ENCODE measurements around the gene HAUS3. TPM values are rescaled to one million over a fixed set of nuclear protein-coding genes. Genes with fewer than 3 reads are reported as not detected.

Gene HAUS3
- total RNA-seq, 1 experiment from 2014 or later = 18.0 TPM

DNA sequence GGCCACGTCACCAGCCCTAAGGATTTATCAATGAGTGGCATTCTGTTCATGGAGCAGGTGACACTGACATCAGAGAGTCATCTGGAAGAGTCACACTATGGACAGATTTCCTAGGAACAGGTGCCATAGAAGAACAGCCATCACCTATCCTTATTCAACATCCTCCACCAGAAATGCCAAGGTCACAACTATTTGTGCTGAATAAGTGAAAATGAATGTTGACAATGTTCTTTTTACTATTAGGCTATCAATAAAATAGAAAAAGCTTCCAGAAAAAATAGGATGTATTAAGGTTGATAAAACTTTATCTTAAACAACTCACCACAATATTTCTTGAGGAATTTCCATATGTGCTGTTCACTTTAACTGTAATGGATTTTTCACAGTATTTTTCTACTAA is 62.9 kb downstream of the HAUS3 start:
- Mint-ChIP-seq H3K9me3 (peaks cover 6 to 8% of the 10 kb centered on the region in 2 experiments), H3K27ac (no peak overlapping the region), H3K4me1 (no peaks in the 10 kb centered on the region), H3K27me3 (ENCODE audit: low read depth) (no peaks in the 10 kb centered on the region; the same call in none of the 2 replicates), H3K4me3 (no peak overlapping the region), H3K36me3 (ENCODE audit: insufficient read depth in 1 of 3, low read depth in 3 of 3) (peaks cover 2 to 8% (median 3%) of the 10 kb centered on the region in 3 experiments)
- H4K20me1 ChIP-seq (ENCODE audit: control insufficient read depth, insufficient read depth, insufficient read length) = no peaks in the 10 kb centered on the region
- WGBS (ENCODE audit: extremely low coverage, insufficient read length, low lambda C conversion rate) = no CpG with 5 or more reads among the region's 1 CpG
- H2BK15ac ChIP-seq (ENCODE audit: low read depth, low read length) = no peak overlapping the region
- no peaks in the 10 kb centered on the region for H3K79me1 ChIP-seq (ENCODE audit: insufficient read depth, low read depth, low read length, poor library complexity, severe bottlenecking)
- no peak overlapping the region for H4K5ac ChIP-seq (ENCODE audit: insufficient read length, low read depth, low read length)
- H3K27me3 ChIP-seq (ENCODE audit: insufficient read depth, low read length) = no peaks in the 10 kb centered on the region
- H2AK5ac ChIP-seq (ENCODE audit: insufficient read length, low read length) = no peak overlapping the region
- H3K9ac ChIP-seq (ENCODE audit: extremely low read depth, insufficient read length, low read length) = no peak overlapping the region
- H3K9me3 ChIP-seq (ENCODE audit: control insufficient read depth, low read depth, low read length) = no peaks in the 10 kb centered on the region
- no peak overlapping the region for H3K14ac ChIP-seq (ENCODE audit: insufficient read depth, low read length)
- H3K4ac ChIP-seq (ENCODE audit: low read depth, low read length) = no peak overlapping the region
- no peaks in the 10 kb centered on the region for H3K4me1 ChIP-seq (ENCODE audit: insufficient read depth, low read length)
- H3K27ac ChIP-seq (ENCODE audit: insufficient read length, low read depth, low read length) = no peak overlapping the region
- no peak overlapping the region for H2BK5ac ChIP-seq (ENCODE audit: insufficient read length, low read length)
- H3K23me2 ChIP-seq (ENCODE audit: insufficient read length, low read depth, low read length, poor library complexity, severe bottlenecking) = no peaks in the 10 kb centered on the region
- H2BK120ac ChIP-seq (ENCODE audit: low read depth, low read length, poor library complexity, severe bottlenecking) = no peak overlapping the region
- no peak for DNase-seq
- no peak overlapping the region for H4K91ac ChIP-seq (ENCODE audit: insufficient read length, low read depth, low read length)
- no peak overlapping the region for H4K8ac ChIP-seq (replicated peaks; ENCODE audit: insufficient read length, low read depth, low read length)
- no peak overlapping the region for H3K18ac ChIP-seq (ENCODE audit: insufficient read length, low read depth, low read length)
- TF ChIP-seq, protein P1, sequence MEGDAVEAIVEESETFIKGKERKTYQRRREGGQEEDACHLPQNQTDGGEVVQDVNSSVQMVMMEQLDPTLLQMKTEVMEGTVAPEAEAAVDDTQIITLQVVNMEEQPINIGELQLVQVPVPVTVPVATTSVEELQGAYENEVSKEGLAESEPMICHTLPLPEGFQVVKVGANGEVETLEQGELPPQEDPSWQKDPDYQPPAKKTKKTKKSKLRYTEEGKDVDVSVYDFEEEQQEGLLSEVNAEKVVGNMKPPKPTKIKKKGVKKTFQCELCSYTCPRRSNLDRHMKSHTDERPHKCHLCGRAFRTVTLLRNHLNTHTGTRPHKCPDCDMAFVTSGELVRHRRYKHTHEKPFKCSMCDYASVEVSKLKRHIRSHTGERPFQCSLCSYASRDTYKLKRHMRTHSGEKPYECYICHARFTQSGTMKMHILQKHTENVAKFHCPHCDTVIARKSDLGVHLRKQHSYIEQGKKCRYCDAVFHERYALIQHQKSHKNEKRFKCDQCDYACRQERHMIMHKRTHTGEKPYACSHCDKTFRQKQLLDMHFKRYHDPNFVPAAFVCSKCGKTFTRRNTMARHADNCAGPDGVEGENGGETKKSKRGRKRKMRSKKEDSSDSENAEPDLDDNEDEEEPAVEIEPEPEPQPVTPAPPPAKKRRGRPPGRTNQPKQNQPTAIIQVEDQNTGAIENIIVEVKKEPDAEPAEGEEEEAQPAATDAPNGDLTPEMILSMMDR (conservative IDR thresholded peaks at IDR 0.05) = no peak
- no peaks in the 10 kb centered on the region for H3K79me2 ChIP-seq (ENCODE audit: insufficient read depth, low read length)
- no peak overlapping the region for H3K4me2 ChIP-seq (ENCODE audit: insufficient read depth, insufficient read length, low read length)
- no peak overlapping the region for H3T11ph ChIP-seq (ENCODE audit: low read length)
- no peak overlapping the region for H2AFZ ChIP-seq (ENCODE audit: low read length)
- no peak overlapping the region for H2BK12ac ChIP-seq (ENCODE audit: insufficient read length, low read depth, low read length)
- no peak overlapping the region for H2BK20ac ChIP-seq (ENCODE audit: low read depth, low read length, poor library complexity, severe bottlenecking)
- H3K23ac ChIP-seq (ENCODE audit: insufficient read length, low read depth, low read length) = no peak overlapping the region
- H3K56ac ChIP-seq (ENCODE audit: insufficient read length, low read depth, low read length) = no peak overlapping the region

Other genes starting within 250 kb of the HAUS3 start
- gene NELFA, start 233.1 kb downstream of the HAUS3 start, total RNA-seq (2021) = 54.0 and 55.0 TPM in 2 replicates
- gene NAT8L, start 182.8 kb downstream of the HAUS3 start, total RNA-seq (2021) = 13.9 and 14.7 TPM in 2 replicates
- gene POLN, start within 50 bp of the HAUS3 start, total RNA-seq (2021) = 0.74 and 1.5 TPM in 2 replicates
- gene MXD4, start 20.0 kb upstream of the HAUS3 start, total RNA-seq (2021) = 24.1 and 25.4 TPM in 2 replicates
- gene ZFYVE28, start 176.5 kb upstream of the HAUS3 start, total RNA-seq (2021) = 0.98 and 1.2 TPM in 2 replicates
- gene CFAP99, start 176.8 kb upstream of the HAUS3 start, total RNA-seq (2021) = 0.13 and 0.35 TPM in 2 replicates
- 88.5 and 92.0 TPM in 2 replicates for gene RNF4, start 227.0 kb upstream of the HAUS3 start, total RNA-seq (2021)